C4-2B (cell line): Measurements from ENCODE around the gene AXIN1.

ENCODE experiments used
- ZFX ChIP-seq: fragments of 450-650 bp; IDR thresholded peaks from 2 replicates; pipeline ENCODE4 v1.6.1; 2017
- TF ChIP-seq, protein P1 (sequence below): fragments of 450-650 bp; conservative IDR thresholded peaks from 2 replicates; pipeline ENCODE4 v1.5.1; 2017; ENCODE audit warnings: mild to moderate bottlenecking

- TF ChIP-seq, protein P1, sequence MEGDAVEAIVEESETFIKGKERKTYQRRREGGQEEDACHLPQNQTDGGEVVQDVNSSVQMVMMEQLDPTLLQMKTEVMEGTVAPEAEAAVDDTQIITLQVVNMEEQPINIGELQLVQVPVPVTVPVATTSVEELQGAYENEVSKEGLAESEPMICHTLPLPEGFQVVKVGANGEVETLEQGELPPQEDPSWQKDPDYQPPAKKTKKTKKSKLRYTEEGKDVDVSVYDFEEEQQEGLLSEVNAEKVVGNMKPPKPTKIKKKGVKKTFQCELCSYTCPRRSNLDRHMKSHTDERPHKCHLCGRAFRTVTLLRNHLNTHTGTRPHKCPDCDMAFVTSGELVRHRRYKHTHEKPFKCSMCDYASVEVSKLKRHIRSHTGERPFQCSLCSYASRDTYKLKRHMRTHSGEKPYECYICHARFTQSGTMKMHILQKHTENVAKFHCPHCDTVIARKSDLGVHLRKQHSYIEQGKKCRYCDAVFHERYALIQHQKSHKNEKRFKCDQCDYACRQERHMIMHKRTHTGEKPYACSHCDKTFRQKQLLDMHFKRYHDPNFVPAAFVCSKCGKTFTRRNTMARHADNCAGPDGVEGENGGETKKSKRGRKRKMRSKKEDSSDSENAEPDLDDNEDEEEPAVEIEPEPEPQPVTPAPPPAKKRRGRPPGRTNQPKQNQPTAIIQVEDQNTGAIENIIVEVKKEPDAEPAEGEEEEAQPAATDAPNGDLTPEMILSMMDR = no peak
- TF ChIP-seq ZFX = no peak
Measured at GRCh38 chr16:373848-374615, 21.5 kb upstream of the AXIN1 start.
